ENCODE measurements around the gene LYRM1.
"Not testable (repeated sequence)": the region's sequence is repeated elsewhere in the genome, so short reads cannot be mapped to it uniquely, and the experiment has no call there.

The LYRM1 gene

DNA sequence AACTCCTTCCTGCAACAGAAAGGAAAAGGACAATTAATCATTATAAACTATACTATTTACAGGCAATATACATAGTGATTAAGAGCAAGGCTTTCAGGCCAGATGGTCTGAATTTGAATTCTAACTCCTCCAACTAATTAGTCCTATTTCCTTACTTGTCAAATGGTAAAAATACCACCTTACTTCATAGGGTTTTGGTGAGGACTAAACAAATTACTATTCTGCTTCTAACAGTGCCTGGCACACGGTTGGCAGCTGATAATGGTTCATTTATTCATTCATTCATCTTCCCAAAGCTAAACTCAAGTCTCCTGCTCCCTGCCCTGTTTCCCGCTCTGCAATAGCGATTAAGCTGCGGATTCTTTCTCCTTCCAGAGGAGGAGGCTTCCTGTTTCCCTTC is 40.2 kb upstream of the LYRM1 start:
- H3K9me3 ChIP-seq (ENCODE audit: low read length) = no peaks in the 10 kb centered on the region
- TF ChIP-seq EZH2 (IDR thresholded peaks at IDR 0.05; ENCODE audit: borderline replicate concordance, low read length) = no peak
- TF ChIP-seq, protein P1, sequence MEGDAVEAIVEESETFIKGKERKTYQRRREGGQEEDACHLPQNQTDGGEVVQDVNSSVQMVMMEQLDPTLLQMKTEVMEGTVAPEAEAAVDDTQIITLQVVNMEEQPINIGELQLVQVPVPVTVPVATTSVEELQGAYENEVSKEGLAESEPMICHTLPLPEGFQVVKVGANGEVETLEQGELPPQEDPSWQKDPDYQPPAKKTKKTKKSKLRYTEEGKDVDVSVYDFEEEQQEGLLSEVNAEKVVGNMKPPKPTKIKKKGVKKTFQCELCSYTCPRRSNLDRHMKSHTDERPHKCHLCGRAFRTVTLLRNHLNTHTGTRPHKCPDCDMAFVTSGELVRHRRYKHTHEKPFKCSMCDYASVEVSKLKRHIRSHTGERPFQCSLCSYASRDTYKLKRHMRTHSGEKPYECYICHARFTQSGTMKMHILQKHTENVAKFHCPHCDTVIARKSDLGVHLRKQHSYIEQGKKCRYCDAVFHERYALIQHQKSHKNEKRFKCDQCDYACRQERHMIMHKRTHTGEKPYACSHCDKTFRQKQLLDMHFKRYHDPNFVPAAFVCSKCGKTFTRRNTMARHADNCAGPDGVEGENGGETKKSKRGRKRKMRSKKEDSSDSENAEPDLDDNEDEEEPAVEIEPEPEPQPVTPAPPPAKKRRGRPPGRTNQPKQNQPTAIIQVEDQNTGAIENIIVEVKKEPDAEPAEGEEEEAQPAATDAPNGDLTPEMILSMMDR (IDR thresholded peaks at IDR 0.05; ENCODE audit: low read length) = no peak
- H3K4me1 ChIP-seq (ENCODE audit: insufficient read depth, low read length, severe bottlenecking) = no peaks in the 10 kb centered on the region
- no peak overlapping the region for H3K4me2 ChIP-seq (ENCODE audit: low read length)
- no peak overlapping the region for H3K4me3 ChIP-seq (ENCODE audit: low read depth, low read length, poor library complexity, severe bottlenecking)
- no peaks in the 10 kb centered on the region for H3K79me2 ChIP-seq (ENCODE audit: insufficient read depth, low read length)
- H3K27me3 ChIP-seq (ENCODE audit: insufficient read depth, low read length) = no peaks in the 10 kb centered on the region
- no peak overlapping the region for H3K9ac ChIP-seq (ENCODE audit: low read length)
- H2AFZ ChIP-seq (ENCODE audit: low read length) = no peak overlapping the region
- H4K20me1 ChIP-seq (ENCODE audit: insufficient read depth, low read length) = no peaks in the 10 kb centered on the region
- H3K9me2 ChIP-seq (ENCODE audit: low read depth, low read length) = no peaks in the 10 kb centered on the region
- no peak overlapping the region for H3K27ac ChIP-seq (ENCODE audit: low read depth, low read length, poor library complexity, severe bottlenecking)
- H3F3A ChIP-seq (ENCODE audit: insufficient read depth, low read length) = no peaks in the 10 kb centered on the region
- peaks cover 13% of the 10 kb centered on the region; the same call in 1 of the 2 replicates for H3K36me3 ChIP-seq (ENCODE audit: insufficient read depth, low read length)

DNA sequence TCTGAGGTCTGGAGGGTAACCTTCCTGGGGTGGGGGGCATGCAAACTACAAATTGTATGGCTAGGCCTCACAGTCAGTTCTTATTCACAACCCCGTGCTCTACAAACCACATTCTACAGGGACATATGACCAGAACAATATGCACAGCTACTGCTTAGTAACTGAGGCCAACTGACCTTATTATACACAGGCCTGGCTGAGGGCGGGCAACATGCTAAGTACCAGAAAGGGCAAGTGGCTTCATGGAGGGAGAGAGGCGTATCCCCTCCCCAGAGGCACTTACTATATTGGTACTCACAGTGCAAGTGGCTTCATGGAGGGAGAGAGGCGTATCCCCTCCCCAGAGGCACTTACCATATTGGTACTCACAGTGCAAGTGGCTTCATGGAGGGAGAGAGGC is 39.6 kb upstream of the LYRM1 start:
- H3K4me1 ChIP-seq (ENCODE audit: insufficient read depth, low read length, severe bottlenecking); H2AFZ ChIP-seq (ENCODE audit: low read length); H3K9me3 ChIP-seq (ENCODE audit: low read length); H3K9ac ChIP-seq (ENCODE audit: low read length); H3K79me2 ChIP-seq (ENCODE audit: insufficient read depth, low read length); H3K4me3 ChIP-seq (ENCODE audit: low read depth, low read length, poor library complexity, severe bottlenecking); H3K9me2 ChIP-seq (ENCODE audit: low read depth, low read length); H4K20me1 ChIP-seq (ENCODE audit: insufficient read depth, low read length); H3K4me2 ChIP-seq (ENCODE audit: low read length); H3K27me3 ChIP-seq (ENCODE audit: insufficient read depth, low read length); H3K27ac ChIP-seq (ENCODE audit: low read depth, low read length, poor library complexity, severe bottlenecking); H3F3A ChIP-seq (ENCODE audit: insufficient read depth, low read length): not testable (repeated sequence)
- peaks cover 13% of the 10 kb centered on the region; the same call in 1 of the 2 replicates for H3K36me3 ChIP-seq (ENCODE audit: insufficient read depth, low read length)

DNA sequence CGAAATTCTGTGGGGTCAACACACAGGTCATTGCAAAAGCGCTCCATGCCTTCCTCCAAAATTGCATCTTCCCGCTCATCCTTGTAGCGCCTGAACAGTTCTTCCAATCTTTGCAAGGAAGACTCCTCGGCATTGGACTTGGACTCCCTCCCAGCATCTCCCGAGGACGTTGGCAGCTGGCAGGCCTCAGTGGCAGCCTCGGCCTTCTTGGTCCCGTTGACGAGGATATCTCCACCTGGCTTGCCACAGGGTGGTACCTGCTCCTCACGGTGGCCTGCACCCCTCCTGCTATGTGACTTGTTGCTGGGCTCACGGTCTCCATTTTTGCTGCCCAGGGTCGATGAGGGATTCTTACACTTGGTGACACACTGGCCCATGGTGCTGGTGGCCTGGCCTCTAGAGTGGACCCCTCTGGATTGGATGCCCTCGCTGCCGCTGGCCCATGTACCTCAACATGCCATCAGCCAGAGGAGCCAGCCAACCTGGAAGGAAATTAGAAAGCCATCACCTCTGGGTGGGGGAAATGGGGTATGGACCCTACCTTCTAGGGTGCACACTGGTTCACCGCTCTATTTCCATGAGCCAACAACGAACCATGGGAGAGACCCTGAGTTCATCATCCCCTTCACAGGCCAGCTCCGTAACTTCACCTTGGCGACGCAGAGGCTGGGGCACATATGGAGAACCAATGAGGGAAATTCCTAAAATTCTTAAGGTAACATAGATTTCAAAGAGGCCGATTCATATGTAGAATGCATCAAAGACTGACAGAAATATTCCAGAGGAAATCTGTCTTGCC is 38.2 kb upstream of the LYRM1 start:
- TF ChIP-seq, protein P1 (IDR thresholded peaks at IDR 0.05; ENCODE audit: low read length) = no peak
- TF ChIP-seq EZH2 (IDR thresholded peaks at IDR 0.05; ENCODE audit: borderline replicate concordance, low read length) = no peak
- H3K27me3 ChIP-seq (ENCODE audit: insufficient read depth, low read length) = no peaks in the 10 kb centered on the region
- H4K20me1 ChIP-seq (ENCODE audit: insufficient read depth, low read length) = no peaks in the 10 kb centered on the region
- peaks cover 12% of the 10 kb centered on the region; the same call in 1 of the 2 replicates for H3K36me3 ChIP-seq (ENCODE audit: insufficient read depth, low read length)
- H3F3A ChIP-seq (ENCODE audit: insufficient read depth, low read length) = no peaks in the 10 kb centered on the region
- no peaks in the 10 kb centered on the region for H3K4me1 ChIP-seq (ENCODE audit: insufficient read depth, low read length, severe bottlenecking)
- no peak overlapping the region for H3K4me2 ChIP-seq (ENCODE audit: low read length)
- no peak overlapping the region for H3K4me3 ChIP-seq (ENCODE audit: low read depth, low read length, poor library complexity, severe bottlenecking)
- no peak overlapping the region for H3K27ac ChIP-seq (ENCODE audit: low read depth, low read length, poor library complexity, severe bottlenecking)
- no peaks in the 10 kb centered on the region for H3K79me2 ChIP-seq (ENCODE audit: insufficient read depth, low read length)
- no peak overlapping the region for H3K9ac ChIP-seq (ENCODE audit: low read length)
- H3K9me2 ChIP-seq (ENCODE audit: low read depth, low read length) = no peaks in the 10 kb centered on the region
- H3K9me3 ChIP-seq (ENCODE audit: low read length) = no peaks in the 10 kb centered on the region
- no peak overlapping the region for H2AFZ ChIP-seq (ENCODE audit: low read length)

DNA sequence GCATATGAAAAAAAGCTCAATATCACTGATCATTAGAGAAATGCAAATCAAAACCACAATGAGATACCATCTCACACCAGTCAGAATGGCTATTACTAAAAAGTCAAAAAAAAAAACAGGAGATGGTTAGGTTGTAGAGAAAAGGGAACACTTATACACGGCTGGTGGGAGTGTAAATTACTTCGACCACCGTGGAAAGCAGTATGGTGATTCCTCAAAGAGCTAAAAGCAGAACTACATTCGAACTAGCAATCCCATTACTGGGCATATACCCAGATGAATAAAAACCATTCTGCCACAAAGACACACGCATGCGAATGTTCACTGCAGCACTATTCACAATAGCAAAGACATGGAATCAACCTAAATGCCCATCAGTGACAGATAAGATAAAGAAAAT is 36.2 kb upstream of the LYRM1 start:
- not testable (repeated sequence) for H3F3A ChIP-seq (ENCODE audit: insufficient read depth, low read length); H2AFZ ChIP-seq (ENCODE audit: low read length); H3K9me3 ChIP-seq (ENCODE audit: low read length); H3K9me2 ChIP-seq (ENCODE audit: low read depth, low read length); H3K4me3 ChIP-seq (ENCODE audit: low read depth, low read length, poor library complexity, severe bottlenecking); H3K36me3 ChIP-seq (ENCODE audit: insufficient read depth, low read length); H3K79me2 ChIP-seq (ENCODE audit: insufficient read depth, low read length); H3K27me3 ChIP-seq (ENCODE audit: insufficient read depth, low read length); H3K27ac ChIP-seq (ENCODE audit: low read depth, low read length, poor library complexity, severe bottlenecking); H3K4me2 ChIP-seq (ENCODE audit: low read length); H4K20me1 ChIP-seq (ENCODE audit: insufficient read depth, low read length); H3K9ac ChIP-seq (ENCODE audit: low read length); H3K4me1 ChIP-seq (ENCODE audit: insufficient read depth, low read length, severe bottlenecking)
